K562 (cell line): ENCODE data around the gene XRRA1. TPM values are rescaled to one million over a fixed set of nuclear protein-coding genes. Genes with fewer than 3 reads are reported as not detected.

ENCODE experiments used
- ARID4B ChIP-seq: sonication (generic); formaldehyde crosslinking; IDR thresholded peaks from 2 replicates; pipeline ENCODE4 v1.8.0; 2022; ENCODE audit warnings: mild to moderate bottlenecking, missing genetic modification reagents
- CHD1 ChIP-seq: fragments of 200-600 bp; sonication (generic); IDR thresholded peaks from one replicate; pipeline ENCODE4 v1.6.1; 2012; ENCODE audit warnings: mild to moderate bottlenecking, moderate library complexity, low read length, inconsistent platforms
- COPS2 ChIP-seq: fragments of 450-650 bp; conservative IDR thresholded peaks from 2 replicates; pipeline ENCODE4 v1.6.1; 2016; ENCODE audit warnings: mild to moderate bottlenecking, moderate library complexity
- FOXJ2 ChIP-seq: fragments of 200-800 bp; sonication (Bioruptor generic); IDR thresholded peaks from 2 replicates; pipeline ENCODE4 v1.6.1; 2016; ENCODE audit warnings: missing genetic modification characterization, missing compliant biosample characterization
- HDAC6 ChIP-seq: IDR thresholded peaks from 2 replicates; pipeline ENCODE4 v1.6.1; 2012; ENCODE audit warnings: low read depth, mild to moderate bottlenecking, control low read depth, inconsistent platforms, low read length, moderate library complexity
- TRIM24 ChIP-seq, 2 experiments: fragments of 450-650 bp; IDR thresholded peaks; 2 replicates each; pipeline ENCODE4 v1.6.1; 2016
- ZNF76 ChIP-seq: fragments of 250-450 bp; sonication (Bioruptor Pico); IDR thresholded peaks from 2 replicates; pipeline ENCODE4 v1.4.0; 2020; ENCODE audit warnings: mild to moderate bottlenecking, moderate library complexity, borderline replicate concordance
- polyA plus RNA-seq, 8 experiments: library from polyadenylated mRNA; depleted of rRNA in 4 of 8; stranded (reverse) in 5 of 8; unstranded in 3 of 8; fragments of >200 nt; fragmentation: Nextera tagmentation in 2 of 8; fragmentation: Illumina TruSeq in 1 of 8; extraction: Ambion mirVana in 2 of 8; extraction: Trizol in 1 of 8; gene quantifications; 2 replicates each; pipeline versions ENCODE4 v1.2.1 to v1.2.3, GENCODE V29; 2011 to 2014; ENCODE audit warnings: inconsistent platforms in 1 of 8, missing spikeins in 1 of 8
- total RNA-seq, 7 experiments: library from RNA; depleted of rRNA in 6 of 7; stranded (reverse); fragments of >200 nt in 6 of 7; fragmentation: Illumina TruSeq in 2 of 7; extraction: Trizol in 2 of 7; gene quantifications; 2 replicates each; pipeline versions ENCODE4 v1.2.1 to v1.2.3, GENCODE V29; 2011 to 2021; ENCODE audit warnings: low replicate concordance in 1 of 7
- TF ChIP-seq, protein P1 (sequence below): fragments of 250-450 bp; sonication (Bioruptor Pico); IDR thresholded peaks from 2 replicates; pipeline ENCODE4 v1.5.0; 2021; ENCODE audit warnings: mild to moderate bottlenecking, borderline replicate concordance
- TF ChIP-seq, protein P2 (sequence below): fragments of 450-650 bp; IDR thresholded peaks from 2 replicates; pipeline ENCODE4 v1.6.1; 2016; ENCODE audit warnings: low read depth

XRRA1 gene
- total and polyA plus RNA-seq, 9 of the 15 experiments (the other 6 are each of a cell fraction or from before 2014, with no cell fraction given), result 5.0 to 22.5 (median 16.0) TPM

GRCh38 chr11:74948898-74949752 is at the start of gene XRRA1, which contains the start of gene SPCS2 (continued):
- TF ChIP-seq, protein P1, sequence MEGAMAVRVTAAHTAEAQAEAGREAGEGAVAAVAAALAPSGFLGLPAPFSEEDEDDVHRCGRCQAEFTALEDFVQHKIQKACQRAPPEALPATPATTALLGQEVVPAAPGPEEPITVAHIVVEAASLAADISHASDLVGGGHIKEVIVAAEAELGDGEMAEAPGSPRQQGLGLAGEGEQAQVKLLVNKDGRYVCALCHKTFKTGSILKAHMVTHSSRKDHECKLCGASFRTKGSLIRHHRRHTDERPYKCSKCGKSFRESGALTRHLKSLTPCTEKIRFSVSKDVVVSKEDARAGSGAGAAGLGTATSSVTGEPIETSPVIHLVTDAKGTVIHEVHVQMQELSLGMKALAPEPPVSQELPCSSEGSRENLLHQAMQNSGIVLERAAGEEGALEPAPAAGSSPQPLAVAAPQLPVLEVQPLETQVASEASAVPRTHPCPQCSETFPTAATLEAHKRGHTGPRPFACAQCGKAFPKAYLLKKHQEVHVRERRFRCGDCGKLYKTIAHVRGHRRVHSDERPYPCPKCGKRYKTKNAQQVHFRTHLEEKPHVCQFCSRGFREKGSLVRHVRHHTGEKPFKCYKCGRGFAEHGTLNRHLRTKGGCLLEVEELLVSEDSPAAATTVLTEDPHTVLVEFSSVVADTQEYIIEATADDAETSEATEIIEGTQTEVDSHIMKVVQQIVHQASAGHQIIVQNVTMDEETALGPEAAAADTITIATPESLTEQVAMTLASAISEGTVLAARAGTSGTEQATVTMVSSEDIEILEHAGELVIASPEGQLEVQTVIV (CRISPR knock-in tag), result no peak
- peak; percentile 65; the same call in 1 of the 2 replicates for TF ChIP-seq FOXJ2 (tag)
- TF ChIP-seq CHD1, result no peak
- no peak for TF ChIP-seq ZNF76 (CRISPR knock-in tag)
- peak; percentile 90 for TF ChIP-seq ARID4B (CRISPR knock-in tag)
- TF ChIP-seq HDAC6, result 0 out of 2 replicates have a peak, but pooled peaks have one; percentile 51
- TF ChIP-seq, protein P2, sequence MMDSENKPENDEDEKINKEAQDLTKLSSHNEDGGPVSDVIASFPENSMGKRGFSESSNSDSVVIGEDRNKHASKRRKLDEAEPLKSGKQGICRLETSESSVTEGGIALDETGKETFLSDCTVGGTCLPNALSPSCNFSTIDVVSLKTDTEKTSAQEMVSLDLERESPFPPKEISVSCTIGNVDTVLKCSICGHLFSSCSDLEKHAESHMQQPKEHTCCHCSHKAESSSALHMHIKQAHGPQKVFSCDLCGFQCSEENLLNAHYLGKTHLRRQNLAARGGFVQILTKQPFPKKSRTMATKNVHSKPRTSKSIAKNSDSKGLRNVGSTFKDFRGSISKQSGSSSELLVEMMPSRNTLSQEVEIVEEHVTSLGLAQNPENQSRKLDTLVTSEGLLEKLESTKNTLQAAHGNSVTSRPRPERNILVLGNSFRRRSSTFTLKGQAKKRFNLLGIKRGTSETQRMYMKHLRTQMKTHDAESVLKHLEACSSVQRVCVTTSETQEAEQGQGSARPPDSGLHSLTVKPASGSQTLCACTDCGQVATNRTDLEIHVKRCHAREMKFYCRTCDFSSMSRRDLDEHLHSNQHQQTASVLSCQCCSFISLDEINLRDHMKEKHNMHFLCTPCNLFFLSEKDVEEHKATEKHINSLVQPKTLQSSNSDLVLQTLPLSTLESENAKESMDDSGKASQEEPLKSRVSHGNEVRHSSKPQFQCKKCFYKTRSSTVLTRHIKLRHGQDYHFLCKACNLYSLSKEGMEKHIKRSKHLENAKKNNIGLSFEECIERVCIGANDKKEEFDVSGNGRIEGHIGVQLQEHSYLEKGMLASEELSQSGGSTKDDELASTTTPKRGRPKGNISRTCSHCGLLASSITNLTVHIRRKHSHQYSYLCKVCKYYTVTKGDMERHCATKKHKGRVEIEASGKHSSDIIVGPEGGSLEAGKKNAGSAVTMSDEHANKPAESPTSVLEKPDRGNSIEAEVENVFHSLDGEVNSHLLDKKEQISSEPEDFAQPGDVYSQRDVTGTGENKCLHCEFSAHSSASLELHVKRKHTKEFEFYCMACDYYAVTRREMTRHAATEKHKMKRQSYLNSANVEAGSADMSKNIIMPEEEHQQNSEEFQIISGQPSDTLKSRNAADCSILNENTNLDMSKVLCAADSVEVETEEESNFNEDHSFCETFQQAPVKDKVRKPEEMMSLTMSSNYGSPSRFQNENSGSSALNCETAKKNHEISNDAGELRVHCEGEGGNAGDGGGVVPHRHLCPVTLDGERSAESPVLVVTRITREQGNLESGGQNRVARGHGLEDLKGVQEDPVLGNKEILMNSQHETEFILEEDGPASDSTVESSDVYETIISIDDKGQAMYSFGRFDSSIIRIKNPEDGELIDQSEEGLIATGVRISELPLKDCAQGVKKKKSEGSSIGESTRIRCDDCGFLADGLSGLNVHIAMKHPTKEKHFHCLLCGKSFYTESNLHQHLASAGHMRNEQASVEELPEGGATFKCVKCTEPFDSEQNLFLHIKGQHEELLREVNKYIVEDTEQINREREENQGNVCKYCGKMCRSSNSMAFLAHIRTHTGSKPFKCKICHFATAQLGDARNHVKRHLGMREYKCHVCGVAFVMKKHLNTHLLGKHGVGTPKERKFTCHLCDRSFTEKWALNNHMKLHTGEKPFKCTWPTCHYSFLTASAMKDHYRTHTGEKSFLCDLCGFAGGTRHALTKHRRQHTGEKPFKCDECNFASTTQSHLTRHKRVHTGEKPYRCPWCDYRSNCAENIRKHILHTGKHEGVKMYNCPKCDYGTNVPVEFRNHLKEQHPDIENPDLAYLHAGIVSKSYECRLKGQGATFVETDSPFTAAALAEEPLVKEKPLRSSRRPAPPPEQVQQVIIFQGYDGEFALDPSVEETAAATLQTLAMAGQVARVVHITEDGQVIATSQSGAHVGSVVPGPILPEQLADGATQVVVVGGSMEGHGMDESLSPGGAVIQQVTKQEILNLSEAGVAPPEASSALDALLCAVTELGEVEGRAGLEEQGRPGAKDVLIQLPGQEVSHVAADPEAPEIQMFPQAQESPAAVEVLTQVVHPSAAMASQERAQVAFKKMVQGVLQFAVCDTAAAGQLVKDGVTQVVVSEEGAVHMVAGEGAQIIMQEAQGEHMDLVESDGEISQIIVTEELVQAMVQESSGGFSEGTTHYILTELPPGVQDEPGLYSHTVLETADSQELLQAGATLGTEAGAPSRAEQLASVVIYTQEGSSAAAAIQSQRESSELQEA, result peak; percentile 91
- TF ChIP-seq TRIM24 (IDR thresholded peaks at IDR 0.05), result peak in 1 of 2 experiments; percentile 95; a peak in 2 of 4 replicates
- no peak for TF ChIP-seq COPS2
